ENCODE results near the gene DEDD.
A peak's percentile ranks its signal among the peaks of the same experiment; 100 is the strongest.

DEDD gene

DNA sequence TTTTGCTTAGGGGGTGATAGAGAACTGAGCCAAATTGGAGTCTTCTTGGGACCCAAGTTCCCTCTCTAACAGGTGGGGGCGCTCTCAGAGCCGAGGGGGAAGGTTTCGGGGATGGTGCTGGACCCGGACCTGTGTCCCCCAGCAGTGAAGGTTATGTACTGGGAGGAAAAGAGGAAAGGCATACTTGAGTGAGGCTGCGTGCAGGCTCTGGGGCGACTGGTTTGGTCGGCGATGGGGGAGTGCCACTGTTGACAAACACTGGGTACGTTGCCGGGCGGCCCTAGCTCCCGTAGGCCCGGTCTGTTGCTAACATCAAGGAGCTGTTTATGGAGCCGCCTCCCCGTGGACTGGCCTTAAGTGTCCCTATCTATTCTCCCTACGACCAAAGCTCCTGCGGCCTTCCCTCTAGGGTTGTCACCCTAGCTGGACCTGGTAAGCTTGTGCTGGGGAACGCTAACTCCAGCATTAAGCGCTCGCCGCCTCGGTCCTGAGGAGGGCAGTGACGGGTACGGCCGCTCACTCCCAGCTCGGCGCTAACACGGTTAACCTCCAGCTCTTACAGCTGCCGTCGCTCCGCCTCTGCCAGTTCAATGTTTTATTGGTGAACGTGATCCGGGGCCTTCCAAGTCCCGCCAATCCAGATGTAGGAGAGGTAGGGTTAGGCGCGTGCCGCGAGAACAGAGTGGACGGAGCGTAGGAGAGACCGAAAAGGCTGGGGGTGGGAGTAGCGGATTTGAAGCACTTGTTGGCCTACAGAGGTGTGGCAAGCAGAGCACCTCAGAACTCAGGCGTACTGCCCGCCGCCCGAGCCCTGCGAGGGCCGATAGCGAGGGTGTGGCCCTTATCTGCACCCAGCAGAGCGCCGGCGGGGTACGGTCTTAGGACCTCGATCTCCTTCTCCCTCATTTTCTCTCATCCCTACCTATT, 33.5 kb upstream of the DEDD start, which contains the start of gene PPOX:
Gene PPOX, plus strand, starts transcription at position 685 of the 927 bp plus-strand sequence. CDS start 422 bp downstream, outside the sequence.
- FAIRE-seq (peak; percentile 97), DNase-seq (ENCODE audit: insufficient read length, low spot score) (peak; percentile 83)
- 0 out of 2 replicates have a peak, but pooled peaks have one; percentile 7 for TF ChIP-seq SPI1 (IDR thresholded peaks at IDR 0.05; ENCODE audit: low read depth, low read length)
- peak; percentile 53; the same call in 1 of the 2 replicates for TF ChIP-seq TAF1 (IDR thresholded peaks at IDR 0.05; ENCODE audit: low read depth, low read length)
- peak; percentile 87 for TF ChIP-seq POLR2AphosphoS5 (IDR thresholded peaks at IDR 0.05; ENCODE audit: low read depth, low read length)
- TF ChIP-seq POU2F2 (IDR thresholded peaks at IDR 0.05; ENCODE audit: low read depth, low read length): peak; percentile 36; the same call in 1 of the 2 replicates
- TF ChIP-seq POLR2A (IDR thresholded peaks at IDR 0.05; ENCODE audit: low read depth, low read length): peak; percentile 92
- TF ChIP-seq PAX5 (IDR thresholded peaks at IDR 0.05; ENCODE audit: insufficient read depth, low read length, severe bottlenecking): no peak

- TF ChIP-seq PAX5 (IDR thresholded peaks at IDR 0.05; ENCODE audit: insufficient read depth, low read length, severe bottlenecking): no peak
- TF ChIP-seq TAF1 (IDR thresholded peaks at IDR 0.05; ENCODE audit: low read depth, low read length): no peak
- TF ChIP-seq SPI1 (IDR thresholded peaks at IDR 0.05; ENCODE audit: low read depth, low read length): no peak
- no peak for TF ChIP-seq POU2F2 (IDR thresholded peaks at IDR 0.05; ENCODE audit: low read depth, low read length)
- no peak for TF ChIP-seq POLR2AphosphoS5 (IDR thresholded peaks at IDR 0.05; ENCODE audit: low read depth, low read length)
- no peak for TF ChIP-seq POLR2A (IDR thresholded peaks at IDR 0.05; ENCODE audit: low read depth, low read length)
- FAIRE-seq (no peak), DNase-seq (ENCODE audit: insufficient read length, low spot score) (no peak)
Observed at GRCh38 chr1:161164901-161165610, 32.6 kb upstream of the DEDD start.

DNA sequence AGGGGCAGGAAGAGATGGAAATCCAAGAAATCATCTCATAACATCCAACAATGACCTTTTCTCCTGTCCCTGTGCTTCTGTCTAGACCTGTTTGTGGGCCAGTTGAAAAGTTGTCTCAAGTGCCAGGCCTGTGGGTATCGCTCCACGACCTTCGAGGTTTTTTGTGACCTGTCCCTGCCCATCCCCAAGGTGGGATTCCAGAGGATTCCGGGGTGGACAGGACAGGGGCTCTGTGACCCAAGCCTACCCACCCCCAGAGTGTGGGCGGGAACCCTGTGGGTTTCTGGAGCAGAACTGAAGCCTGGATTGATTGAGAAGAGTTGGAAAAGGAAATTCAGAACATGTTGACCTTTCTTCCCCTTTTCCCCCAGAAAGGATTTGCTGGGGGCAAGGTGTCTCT, 31.3 kb upstream of the DEDD start:
- no peak for TF ChIP-seq TAF1 (IDR thresholded peaks at IDR 0.05; ENCODE audit: low read depth, low read length)
- no peak for TF ChIP-seq SPI1 (IDR thresholded peaks at IDR 0.05; ENCODE audit: low read depth, low read length)
- TF ChIP-seq POU2F2 (IDR thresholded peaks at IDR 0.05; ENCODE audit: low read depth, low read length): no peak
- TF ChIP-seq PAX5 (IDR thresholded peaks at IDR 0.05; ENCODE audit: insufficient read depth, low read length, severe bottlenecking): no peak
- TF ChIP-seq POLR2AphosphoS5 (IDR thresholded peaks at IDR 0.05; ENCODE audit: low read depth, low read length): no peak
- no peak for TF ChIP-seq POLR2A (IDR thresholded peaks at IDR 0.05; ENCODE audit: low read depth, low read length)
- FAIRE-seq (no peak), DNase-seq (ENCODE audit: insufficient read length, low spot score) (no peak)

DNA sequence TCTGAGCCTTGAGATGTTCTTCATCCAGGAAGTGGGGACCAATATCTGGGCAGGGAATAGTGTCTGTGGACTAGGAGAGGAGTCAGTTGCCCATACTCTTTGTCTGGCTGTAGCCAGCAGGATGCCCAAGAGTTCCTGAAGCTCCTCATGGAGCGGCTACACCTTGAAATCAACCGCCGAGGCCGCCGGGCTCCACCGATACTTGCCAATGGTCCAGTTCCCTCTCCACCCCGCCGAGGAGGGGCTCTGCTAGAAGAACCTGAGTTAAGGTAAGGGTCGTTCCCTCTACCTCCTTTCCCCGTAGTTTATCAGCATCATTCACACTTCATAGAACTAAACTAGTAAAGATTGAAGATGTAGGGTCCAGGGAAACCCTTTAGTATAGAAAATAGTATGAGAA, 30.3 kb upstream of the DEDD start:
- DNase-seq (ENCODE audit: insufficient read length, low spot score): no peak
- TF ChIP-seq POU2F2 (IDR thresholded peaks at IDR 0.05; ENCODE audit: low read depth, low read length) (no peak), POLR2AphosphoS5 (IDR thresholded peaks at IDR 0.05; ENCODE audit: low read depth, low read length) (no peak), SPI1 (IDR thresholded peaks at IDR 0.05; ENCODE audit: low read depth, low read length) (no peak), POLR2A (IDR thresholded peaks at IDR 0.05; ENCODE audit: low read depth, low read length) (no peak), TAF1 (IDR thresholded peaks at IDR 0.05; ENCODE audit: low read depth, low read length) (no peak), PAX5 (IDR thresholded peaks at IDR 0.05; ENCODE audit: insufficient read depth, low read length, severe bottlenecking) (no peak)
- no peak for FAIRE-seq

GRCh38 chr1:161162052-161162451, 29.6 kb upstream of the DEDD start:
- DNase-seq (ENCODE audit: insufficient read length, low spot score) (no peak), FAIRE-seq (no peak)
- TF ChIP-seq POU2F2 (IDR thresholded peaks at IDR 0.05; ENCODE audit: low read depth, low read length) (no peak), POLR2A (IDR thresholded peaks at IDR 0.05; ENCODE audit: low read depth, low read length) (no peak), SPI1 (IDR thresholded peaks at IDR 0.05; ENCODE audit: low read depth, low read length) (no peak), TAF1 (IDR thresholded peaks at IDR 0.05; ENCODE audit: low read depth, low read length) (no peak)

- DNase-seq (ENCODE audit: insufficient read length, low spot score) (no peak), FAIRE-seq (no peak)
Observed at GRCh38 chr1:161161652-161162051, 29.2 kb upstream of the DEDD start.

GRCh38 chr1:161160671-161161145, 28.2 kb upstream of the DEDD start:
- TF ChIP-seq PAX5 (IDR thresholded peaks at IDR 0.05; ENCODE audit: insufficient read depth, low read length, severe bottlenecking): no peak
- no peak for FAIRE-seq

More at GRCh38 chr1:161161652-161162051, 29.2 kb upstream of the DEDD start:
- TF ChIP-seq PAX5 (IDR thresholded peaks at IDR 0.05; ENCODE audit: insufficient read depth, low read length, severe bottlenecking) (no peak), TAF1 (IDR thresholded peaks at IDR 0.05; ENCODE audit: low read depth, low read length) (no peak), SPI1 (IDR thresholded peaks at IDR 0.05; ENCODE audit: low read depth, low read length) (no peak), POU2F2 (IDR thresholded peaks at IDR 0.05; ENCODE audit: low read depth, low read length) (no peak), POLR2AphosphoS5 (IDR thresholded peaks at IDR 0.05; ENCODE audit: low read depth, low read length) (no peak), POLR2A (IDR thresholded peaks at IDR 0.05; ENCODE audit: low read depth, low read length) (no peak)

GRCh38 chr1:161159913-161160243, 27.4 kb upstream of the DEDD start:
- FAIRE-seq: peak; percentile 71
- TF ChIP-seq POLR2AphosphoS5 (IDR thresholded peaks at IDR 0.05; ENCODE audit: low read depth, low read length) (no peak), TAF1 (IDR thresholded peaks at IDR 0.05; ENCODE audit: low read depth, low read length) (no peak), PAX5 (IDR thresholded peaks at IDR 0.05; ENCODE audit: insufficient read depth, low read length, severe bottlenecking) (no peak), POLR2A (IDR thresholded peaks at IDR 0.05; ENCODE audit: low read depth, low read length) (no peak), POU2F2 (IDR thresholded peaks at IDR 0.05; ENCODE audit: low read depth, low read length) (no peak), SPI1 (IDR thresholded peaks at IDR 0.05; ENCODE audit: low read depth, low read length) (no peak)
- DNase-seq (ENCODE audit: insufficient read length, low spot score): no peak

More at GRCh38 chr1:161160671-161161145, 28.2 kb upstream of the DEDD start:
- DNase-seq (ENCODE audit: insufficient read length, low spot score): no peak

All from GM12891 (cell line).